ENCODE data around the gene FGF6.

The FGF6 gene

GRCh38 chr12:4471256-4471655 is 25.6 kb upstream of the FGF6 start:
- H3K4me3 ChIP-seq (replicated peaks; ENCODE audit: insufficient read depth, low read length), result no peak overlapping the region
- DNase-seq (ENCODE audit: low read depth in 1 of 2, low spot score in 1 of 2), result no peak
- H3K27ac ChIP-seq (replicated peaks), result no peak overlapping the region
- no peaks in the 10 kb centered on the region for H3K27me3 ChIP-seq (ENCODE audit: insufficient read depth, poor library complexity, severe bottlenecking)
- TF ChIP-seq REST (IDR thresholded peaks at IDR 0.05; ENCODE audit: insufficient replicate concordance, low read depth), result no peak
- no peak for TF ChIP-seq SPI1 (IDR thresholded peaks at IDR 0.05; ENCODE audit: borderline replicate concordance, low read depth)
- no peak for TF ChIP-seq GABPA (IDR thresholded peaks at IDR 0.05; ENCODE audit: low read depth)
- no peak for TF ChIP-seq CTCF (IDR thresholded peaks at IDR 0.05; ENCODE audit: insufficient read depth, low read length)
- TF ChIP-seq POLR2AphosphoS5 (IDR thresholded peaks at IDR 0.05; ENCODE audit: low read depth), result no peak

GRCh38 chr12:4468994-4469393 is 23.4 kb upstream of the FGF6 start:
- Histone ChIP-seq H3K27ac (replicated peaks) (no peak overlapping the region), H3K4me3 (replicated peaks; ENCODE audit: insufficient read depth, low read length) (no peak overlapping the region), H3K27me3 (ENCODE audit: insufficient read depth, poor library complexity, severe bottlenecking) (no peaks in the 10 kb centered on the region)
- DNase-seq (ENCODE audit: low read depth in 1 of 2, low spot score in 1 of 2), result no peak
- TF ChIP-seq POLR2AphosphoS5 (IDR thresholded peaks at IDR 0.05; ENCODE audit: low read depth), result no peak
- no peak for TF ChIP-seq SPI1 (IDR thresholded peaks at IDR 0.05; ENCODE audit: borderline replicate concordance, low read depth)
- TF ChIP-seq CTCF (IDR thresholded peaks at IDR 0.05; ENCODE audit: insufficient read depth, low read length), result no peak
- no peak for TF ChIP-seq GABPA (IDR thresholded peaks at IDR 0.05; ENCODE audit: low read depth)
- no peak for TF ChIP-seq REST (IDR thresholded peaks at IDR 0.05; ENCODE audit: insufficient replicate concordance, low read depth)

GRCh38 chr12:4460761-4461160 is 15.1 kb upstream of the FGF6 start:
- no peak overlapping the region for H3K27ac ChIP-seq (replicated peaks)

More at GRCh38 chr12:4460761-4461160, 15.1 kb upstream of the FGF6 start:
- DNase-seq (ENCODE audit: low read depth in 1 of 2, low spot score in 1 of 2), result no peak
- TF ChIP-seq POLR2AphosphoS5 (IDR thresholded peaks at IDR 0.05; ENCODE audit: low read depth), result no peak
- TF ChIP-seq SPI1 (IDR thresholded peaks at IDR 0.05; ENCODE audit: borderline replicate concordance, low read depth), result no peak
- no peak for TF ChIP-seq REST (IDR thresholded peaks at IDR 0.05; ENCODE audit: insufficient replicate concordance, low read depth)
- TF ChIP-seq GABPA (IDR thresholded peaks at IDR 0.05; ENCODE audit: low read depth), result no peak
- TF ChIP-seq CTCF (IDR thresholded peaks at IDR 0.05; ENCODE audit: insufficient read depth, low read length), result no peak
- Histone ChIP-seq H3K27me3 (ENCODE audit: insufficient read depth, poor library complexity, severe bottlenecking) (no peaks in the 10 kb centered on the region), H3K4me3 (replicated peaks; ENCODE audit: insufficient read depth, low read length) (no peak overlapping the region)
